HG02571 (cell line): ENCODE data around the gene LYPD8.
"Not testable (repeated sequence)": the region's sequence is repeated elsewhere in the genome, so short reads cannot be mapped to it uniquely, and the experiment has no call there.

Experiments
- ATAC-seq: cut with Tn5 transposase; IDR thresholded peaks from one replicate; pipeline ENCODE4 v1.9.1; 2021; ENCODE audit warnings: mild to moderate bottlenecking, moderate library complexity; ENCODE audit not compliant: unreplicated experiment

Gene LYPD8

GRCh38 chr1:248755517-248755916, at the start of gene LYPD8:
Gene LYPD8, minus strand, starts transcription at chr1:248755759. Its CDS starts 4,678 bp downstream, at chr1:248751081.
- no peak for ATAC-seq

GRCh38 chr1:248804771-248805681, 49.5 kb upstream of the LYPD8 start:
- ATAC-seq = peak; percentile 84

- not testable (repeated sequence) for ATAC-seq
Observed at GRCh38 chr1:248803501-248803900, 47.9 kb upstream of the LYPD8 start.

GRCh38 chr1:248802454-248802853, 46.9 kb upstream of the LYPD8 start:
- no peak for ATAC-seq

- no peak for ATAC-seq
Observed at GRCh38 chr1:248800459-248800858, 44.9 kb upstream of the LYPD8 start.

- no peak for ATAC-seq
Observed at GRCh38 chr1:248798791-248799190, 43.2 kb upstream of the LYPD8 start.

- not testable (repeated sequence) for ATAC-seq
Observed at GRCh38 chr1:248794663-248795062, 39.1 kb upstream of the LYPD8 start.

GRCh38 chr1:248793592-248793991, 38.0 kb upstream of the LYPD8 start:
- ATAC-seq = peak; percentile 92

- no peak for ATAC-seq
Observed at GRCh38 chr1:248792342-248792741, 36.8 kb upstream of the LYPD8 start.

- ATAC-seq = no peak
Observed at GRCh38 chr1:248791010-248791409, 35.5 kb upstream of the LYPD8 start.

- ATAC-seq = no peak
Observed at GRCh38 chr1:248790456-248790855, 34.9 kb upstream of the LYPD8 start.

GRCh38 chr1:248789337-248789736, 33.8 kb upstream of the LYPD8 start:
- not testable (repeated sequence) for ATAC-seq

- ATAC-seq = no peak
Observed at GRCh38 chr1:248788327-248788726, 32.8 kb upstream of the LYPD8 start.

- no peak for ATAC-seq
Observed at GRCh38 chr1:248787430-248787829, 31.9 kb upstream of the LYPD8 start.

GRCh38 chr1:248786156-248786555, 30.6 kb upstream of the LYPD8 start:
- no peak for ATAC-seq

GRCh38 chr1:248783367-248783766, 27.8 kb upstream of the LYPD8 start:
- no peak for ATAC-seq

- no peak for ATAC-seq
Observed at GRCh38 chr1:248782416-248783141, 27.0 kb upstream of the LYPD8 start.

GRCh38 chr1:248779350-248779749, 23.8 kb upstream of the LYPD8 start:
- no peak for ATAC-seq

- ATAC-seq = no peak
Observed at GRCh38 chr1:248778906-248779305, 23.3 kb upstream of the LYPD8 start.

GRCh38 chr1:248776991-248777390, 21.4 kb upstream of the LYPD8 start:
- no peak for ATAC-seq

- ATAC-seq = no peak
Observed at GRCh38 chr1:248775441-248775840, 19.9 kb upstream of the LYPD8 start.

GRCh38 chr1:248759644-248760043, 4.1 kb upstream of the LYPD8 start:
- no peak for ATAC-seq
